ENCODE data around the gene NEU1. TPM values are rescaled to one million over a fixed set of nuclear protein-coding genes. Genes with fewer than 3 reads are reported as not detected.

NEU1 gene
- total RNA-seq, 1 donor = 19.4 TPM

DNA sequence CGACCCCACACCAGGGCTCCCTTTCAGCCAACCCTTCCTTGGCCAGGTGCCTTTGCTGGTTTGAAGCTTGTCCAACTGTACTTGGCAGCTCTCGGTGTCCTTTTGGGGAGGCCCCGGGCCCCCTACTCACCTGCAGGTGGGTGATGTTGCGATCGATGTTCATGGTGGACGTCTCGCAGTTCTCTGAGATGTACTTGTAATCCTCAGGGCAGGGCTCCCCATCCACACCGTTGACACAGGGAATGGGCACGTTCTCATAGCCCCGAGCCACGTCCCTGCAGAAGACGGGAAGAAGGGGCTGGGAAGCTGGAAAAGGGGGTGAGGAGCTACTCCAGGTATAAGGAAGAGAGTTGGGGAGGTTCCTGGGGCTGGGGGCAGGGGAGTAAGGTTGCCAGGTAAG is 21.1 kb upstream of the NEU1 start:
- H3K9me3 ChIP-seq (ENCODE audit: low read depth, low read length) = no peaks in the 10 kb centered on the region
- H3K27me3 ChIP-seq (ENCODE audit: insufficient read depth, low read length) = no peaks in the 10 kb centered on the region
- no peak overlapping the region for H3K4me3 ChIP-seq (ENCODE audit: low read length)
- no peaks in the 10 kb centered on the region for H3K4me1 ChIP-seq (ENCODE audit: insufficient read depth, low read length)

DNA sequence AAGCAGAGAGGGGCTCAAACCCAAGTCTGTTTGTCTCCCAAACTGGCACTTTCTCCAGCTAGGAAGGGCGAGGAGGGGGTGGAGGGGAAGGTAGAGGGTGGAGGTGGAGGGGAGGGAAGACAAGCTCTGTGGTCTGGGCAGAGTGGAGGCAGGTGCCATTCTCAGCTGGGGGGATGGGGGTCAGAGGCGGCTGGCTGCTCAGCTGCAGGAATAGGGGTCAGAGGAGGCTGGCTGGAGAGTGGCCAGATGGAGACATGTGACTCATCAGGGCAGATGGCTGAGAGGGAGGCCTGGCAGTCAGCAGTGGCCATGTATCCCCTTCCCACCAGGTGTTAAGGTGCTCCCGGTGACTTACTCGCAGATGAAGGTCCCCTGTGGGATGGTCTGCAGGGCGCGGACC is 19.7 kb upstream of the NEU1 start:
- no peaks in the 10 kb centered on the region for H3K9me3 ChIP-seq (ENCODE audit: low read depth, low read length)
- no peaks in the 10 kb centered on the region for H3K4me1 ChIP-seq (ENCODE audit: insufficient read depth, low read length)
- H3K27me3 ChIP-seq (ENCODE audit: insufficient read depth, low read length) = no peaks in the 10 kb centered on the region
- H3K4me3 ChIP-seq (ENCODE audit: low read length) = no peak overlapping the region

DNA sequence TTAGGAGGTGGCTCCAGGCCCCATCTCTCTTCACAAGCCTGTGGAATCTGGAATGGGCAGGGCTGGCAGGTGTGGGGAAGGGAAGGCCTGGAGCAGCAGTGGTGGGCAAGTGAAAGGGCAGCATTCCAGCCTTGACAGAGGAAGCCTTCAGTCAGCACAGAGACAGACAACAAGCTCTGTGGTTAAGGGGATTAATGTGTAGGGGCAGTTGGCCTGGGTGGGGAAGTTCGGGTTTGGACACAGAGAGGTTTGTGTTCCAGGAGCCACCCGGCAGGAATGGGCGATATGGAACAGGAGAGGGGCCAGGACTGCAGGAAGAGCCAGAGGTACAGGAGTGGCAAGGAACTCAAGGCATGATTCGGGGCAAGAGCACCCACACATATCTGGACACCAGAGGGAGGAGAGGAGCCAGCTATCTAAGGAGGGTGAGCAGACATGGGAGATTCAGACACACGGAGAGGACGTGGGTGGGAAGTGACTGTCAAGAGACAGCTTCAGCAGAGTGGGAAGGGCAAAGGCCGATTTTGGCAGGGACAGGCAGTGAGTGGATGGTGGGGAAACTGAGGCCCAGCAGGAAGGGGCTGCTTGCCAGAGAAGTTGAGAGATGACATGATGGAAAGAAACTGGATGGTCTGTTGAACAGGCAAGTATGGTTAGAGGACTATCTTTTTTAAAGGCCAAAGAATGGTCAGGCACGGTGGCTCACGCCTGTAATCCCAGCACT is 18.7 kb upstream of the NEU1 start:
- no peak overlapping the region for H3K4me3 ChIP-seq (ENCODE audit: low read length)
- H3K27me3 ChIP-seq (ENCODE audit: insufficient read depth, low read length) = no peaks in the 10 kb centered on the region
- no peaks in the 10 kb centered on the region for H3K9me3 ChIP-seq (ENCODE audit: low read depth, low read length)
- no peaks in the 10 kb centered on the region for H3K4me1 ChIP-seq (ENCODE audit: insufficient read depth, low read length)

DNA sequence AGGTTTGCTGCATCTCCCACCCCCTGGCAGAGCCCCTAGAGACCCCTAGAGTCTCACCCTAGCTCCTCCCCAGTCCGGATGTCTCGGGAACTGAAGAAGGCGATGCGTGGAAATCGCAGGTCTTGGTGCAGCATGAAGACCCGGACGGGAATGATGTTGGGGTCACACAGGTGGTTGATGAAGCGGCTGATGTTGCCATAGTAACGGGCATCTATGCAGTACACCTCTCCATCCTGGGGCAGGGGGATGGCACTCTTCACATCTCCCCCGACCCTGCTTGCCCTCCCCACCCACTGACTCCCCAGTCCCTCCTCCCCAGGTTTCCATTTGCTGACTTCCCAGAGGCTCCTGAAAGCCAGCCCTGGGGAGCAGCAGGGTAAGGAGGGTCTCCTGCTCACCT is 18.0 kb upstream of the NEU1 start:
- no peak overlapping the region for H3K4me3 ChIP-seq (ENCODE audit: low read length)
- H3K27me3 ChIP-seq (ENCODE audit: insufficient read depth, low read length) = no peaks in the 10 kb centered on the region
- H3K9me3 ChIP-seq (ENCODE audit: low read depth, low read length) = no peaks in the 10 kb centered on the region
- H3K4me1 ChIP-seq (ENCODE audit: insufficient read depth, low read length) = no peaks in the 10 kb centered on the region

DNA sequence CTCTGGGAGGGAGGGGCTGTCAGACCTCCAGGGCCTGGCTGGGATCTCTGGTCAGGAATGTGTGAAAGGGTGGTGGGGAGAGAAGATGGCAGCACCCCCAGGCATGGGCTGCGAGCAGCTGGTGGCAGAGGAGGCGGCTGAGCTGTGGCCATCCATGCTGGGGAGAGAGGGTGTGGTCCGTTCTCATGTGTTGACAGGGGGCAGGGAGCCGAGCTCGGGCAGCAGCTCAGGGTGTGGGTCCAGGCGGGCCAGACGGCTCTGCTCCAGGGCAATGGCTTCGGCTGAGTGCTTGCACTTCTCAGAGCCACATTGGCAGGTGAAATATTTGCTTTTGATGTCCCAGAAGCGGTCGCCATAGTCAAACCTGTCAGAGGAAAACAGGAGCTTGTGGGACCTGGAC is 17.3 kb upstream of the NEU1 start:
- H3K4me3 ChIP-seq (ENCODE audit: low read length) = no peak overlapping the region

DNA sequence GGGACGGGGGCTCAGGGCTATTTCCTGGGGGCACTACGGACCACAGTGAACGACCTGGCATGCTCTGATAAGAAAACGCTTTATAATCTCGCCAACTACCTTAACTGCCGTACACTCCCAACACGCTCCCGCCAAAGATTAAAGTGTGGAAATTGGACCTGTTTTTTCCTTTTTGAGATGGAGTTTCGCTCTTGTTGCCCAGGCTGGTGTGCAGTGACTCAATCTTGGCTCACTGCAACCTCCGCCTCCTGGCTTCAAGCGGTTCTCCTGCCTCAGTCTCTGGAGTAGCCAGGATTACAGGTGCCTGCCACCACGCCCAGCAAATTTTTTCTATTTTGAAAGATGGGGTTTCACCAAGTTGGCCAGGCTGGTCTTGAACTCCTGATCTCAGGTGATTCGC is 16.5 kb upstream of the NEU1 start:
- no peaks in the 10 kb centered on the region for H3K4me1 ChIP-seq (ENCODE audit: insufficient read depth, low read length)
- no peaks in the 10 kb centered on the region for H3K27me3 ChIP-seq (ENCODE audit: insufficient read depth, low read length)
- no peaks in the 10 kb centered on the region for H3K9me3 ChIP-seq (ENCODE audit: low read depth, low read length)
- no peak overlapping the region for H3K4me3 ChIP-seq (ENCODE audit: low read length)

More for the DNA sequence above, 17.3 kb upstream of the NEU1 start:
- Histone ChIP-seq H3K27me3 (ENCODE audit: insufficient read depth, low read length) (no peaks in the 10 kb centered on the region), H3K4me1 (ENCODE audit: insufficient read depth, low read length) (no peaks in the 10 kb centered on the region), H3K9me3 (ENCODE audit: low read depth, low read length) (no peaks in the 10 kb centered on the region)

DNA sequence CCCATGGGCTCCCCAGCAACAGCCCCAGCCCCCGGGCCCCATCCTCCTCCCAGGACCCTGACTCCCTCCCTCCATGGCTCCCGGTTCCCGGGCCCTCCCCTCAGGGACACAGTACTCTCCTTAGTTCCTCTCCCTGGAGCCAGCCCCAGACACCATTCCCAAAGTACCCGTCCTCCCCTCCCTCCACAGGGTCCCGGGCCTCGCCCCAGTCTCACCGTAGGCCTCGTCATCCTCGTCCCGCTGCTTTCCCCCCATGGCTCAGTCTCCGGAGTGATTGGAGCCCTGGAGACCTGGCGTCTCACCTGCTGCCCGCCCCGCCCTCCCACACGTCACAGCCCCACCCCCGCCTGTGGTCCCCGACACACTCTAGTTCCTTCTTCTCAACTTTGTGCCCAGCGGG is 16.1 kb upstream of the NEU1 start, which contains the start of gene SLC44A4:
Gene SLC44A4, minus strand, starts transcription at position 272 of the 400 bp plus-strand sequence. Its CDS starts 17 bp downstream, at position 255.
- H3K27me3 ChIP-seq (ENCODE audit: insufficient read depth, low read length) = no peaks in the 10 kb centered on the region
- no peak within 1 kb of the TSS for H3K4me3 ChIP-seq (ENCODE audit: low read length)
- no peaks in the 10 kb centered on the region for H3K4me1 ChIP-seq (ENCODE audit: insufficient read depth, low read length)
- no peaks in the 10 kb centered on the region for H3K9me3 ChIP-seq (ENCODE audit: low read depth, low read length)

DNA sequence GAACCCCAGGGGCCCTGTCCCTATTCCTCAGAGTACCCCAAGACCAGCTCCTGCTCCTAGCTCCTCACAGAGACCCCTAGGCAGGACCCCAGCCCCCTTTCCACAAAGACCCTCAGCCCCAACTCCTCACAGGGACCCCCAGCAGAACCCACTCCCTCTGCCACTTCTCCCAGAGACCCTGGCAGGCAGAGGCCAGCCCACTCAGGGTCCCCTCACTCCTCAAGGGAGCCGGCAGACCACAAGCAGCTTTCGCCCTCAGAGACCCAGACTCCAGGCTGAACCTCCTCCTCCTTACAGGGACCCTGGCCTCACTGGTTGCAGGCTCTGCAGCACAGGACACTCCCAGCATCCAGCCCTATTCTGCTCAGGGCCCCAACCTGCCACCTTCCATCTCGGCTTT is 15.6 kb upstream of the NEU1 start:
- Histone ChIP-seq H3K9me3 (ENCODE audit: low read depth, low read length) (no peaks in the 10 kb centered on the region), H3K27me3 (ENCODE audit: insufficient read depth, low read length) (no peaks in the 10 kb centered on the region), H3K4me3 (ENCODE audit: low read length) (no peak overlapping the region), H3K4me1 (ENCODE audit: insufficient read depth, low read length) (no peaks in the 10 kb centered on the region)

DNA sequence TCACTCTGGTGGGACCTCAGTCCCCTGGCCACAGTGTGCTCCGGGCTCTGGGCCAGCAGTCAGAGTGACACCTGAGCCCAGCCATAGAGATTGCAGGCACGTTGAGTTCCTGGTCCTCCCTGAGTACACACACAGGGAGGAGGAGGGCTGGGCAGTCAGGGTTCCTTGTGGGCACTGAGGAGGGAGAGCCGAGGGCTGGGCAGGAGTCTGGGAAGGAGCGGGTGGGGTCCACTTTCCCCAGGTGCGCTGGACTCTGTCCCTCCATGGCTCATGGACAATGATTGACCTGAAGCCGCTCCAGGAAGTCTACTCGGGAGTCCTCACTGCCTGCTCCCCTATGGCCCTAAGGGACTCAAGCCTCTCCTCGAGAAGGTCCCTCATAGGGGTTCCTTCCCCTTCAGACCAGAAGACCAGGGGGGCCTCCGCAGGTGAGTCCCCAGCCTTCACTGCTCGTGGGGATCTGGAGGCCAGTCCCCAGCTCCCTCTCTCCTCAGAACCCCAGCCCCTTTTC is 15.1 kb upstream of the NEU1 start:
- H3K4me1 ChIP-seq (ENCODE audit: insufficient read depth, low read length) = no peaks in the 10 kb centered on the region
- no peak overlapping the region for H3K4me3 ChIP-seq (ENCODE audit: low read length)
- no peaks in the 10 kb centered on the region for H3K9me3 ChIP-seq (ENCODE audit: low read depth, low read length)
- no peaks in the 10 kb centered on the region for H3K27me3 ChIP-seq (ENCODE audit: insufficient read depth, low read length)

DNA sequence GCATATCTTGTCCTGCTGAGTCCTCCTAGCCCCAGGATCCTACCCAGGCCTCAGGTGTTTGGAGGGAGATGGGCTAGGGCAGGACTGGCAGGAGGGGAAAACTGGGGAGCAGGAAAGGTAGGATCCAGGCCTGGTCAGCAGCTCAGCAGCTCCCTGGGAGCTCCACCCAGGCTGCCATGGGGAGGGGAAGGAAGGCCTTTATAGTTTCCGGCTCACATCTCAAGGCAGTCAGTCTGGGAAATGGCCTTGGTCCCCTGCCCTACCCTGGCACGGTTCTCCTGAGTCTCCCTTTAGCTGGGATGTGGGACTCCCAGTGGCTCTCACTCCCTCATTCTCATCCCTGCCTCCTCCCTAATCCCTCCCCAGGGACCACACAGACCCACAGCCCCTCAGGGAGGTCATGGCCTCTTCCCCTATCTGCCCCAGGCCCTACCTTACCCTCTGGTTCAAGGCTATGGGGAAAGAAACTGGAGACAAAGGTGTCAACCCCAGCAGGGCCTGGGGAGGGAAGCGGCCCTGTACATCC is 14.6 kb upstream of the NEU1 start:
- no peaks in the 10 kb centered on the region for H3K4me1 ChIP-seq (ENCODE audit: insufficient read depth, low read length)

DNA sequence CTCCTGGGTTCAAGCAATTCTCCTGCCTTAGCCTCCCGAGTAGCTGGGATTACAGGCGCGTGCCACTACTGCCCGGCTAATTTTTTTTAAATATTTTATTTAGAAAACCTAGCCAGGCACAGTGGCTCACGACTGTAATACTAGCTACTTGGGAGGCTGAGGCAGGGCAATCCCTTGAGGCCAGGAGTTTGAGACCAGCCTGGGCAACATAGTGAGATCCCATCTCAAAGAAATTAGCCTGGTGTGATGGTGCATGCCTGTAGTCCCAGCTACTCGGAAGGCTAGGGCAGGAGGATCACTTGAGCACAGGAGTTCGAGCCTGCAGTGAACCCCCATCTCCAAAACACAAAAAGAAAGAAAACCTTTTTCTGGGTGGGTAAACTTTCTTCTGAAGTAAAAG is 13.7 kb upstream of the NEU1 start:
- H3K9me3 ChIP-seq (ENCODE audit: low read depth, low read length) = no peaks in the 10 kb centered on the region
- no peak overlapping the region for H3K4me3 ChIP-seq (ENCODE audit: low read length)
- no peaks in the 10 kb centered on the region for H3K4me1 ChIP-seq (ENCODE audit: insufficient read depth, low read length)
- no peaks in the 10 kb centered on the region for H3K27me3 ChIP-seq (ENCODE audit: insufficient read depth, low read length)

More for the DNA sequence above, 14.6 kb upstream of the NEU1 start:
- Histone ChIP-seq H3K4me3 (ENCODE audit: low read length) (no peak overlapping the region), H3K27me3 (ENCODE audit: insufficient read depth, low read length) (no peaks in the 10 kb centered on the region), H3K9me3 (ENCODE audit: low read depth, low read length) (no peaks in the 10 kb centered on the region)

DNA sequence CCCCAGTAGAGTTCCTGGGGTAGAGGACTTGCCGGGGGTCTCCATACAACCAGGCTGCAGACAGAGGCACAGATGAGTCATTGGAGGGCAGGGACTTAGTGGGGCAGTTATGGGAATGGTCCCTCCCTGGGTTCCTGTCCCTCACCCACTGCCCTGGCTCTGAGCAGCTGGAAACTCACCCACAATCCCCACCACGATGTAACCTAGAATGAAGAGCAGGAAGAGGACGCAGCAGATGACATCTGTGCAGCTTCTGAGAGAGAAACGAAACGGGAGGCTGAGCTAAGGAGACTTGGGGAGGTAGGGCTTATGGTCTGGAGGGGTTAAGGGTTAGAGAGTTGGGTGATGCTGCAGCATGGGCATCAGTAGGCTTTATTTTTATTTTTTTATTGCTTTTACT is 13.3 kb upstream of the NEU1 start:
- Histone ChIP-seq H3K4me3 (ENCODE audit: low read length) (no peak overlapping the region), H3K4me1 (ENCODE audit: insufficient read depth, low read length) (no peaks in the 10 kb centered on the region)

DNA sequence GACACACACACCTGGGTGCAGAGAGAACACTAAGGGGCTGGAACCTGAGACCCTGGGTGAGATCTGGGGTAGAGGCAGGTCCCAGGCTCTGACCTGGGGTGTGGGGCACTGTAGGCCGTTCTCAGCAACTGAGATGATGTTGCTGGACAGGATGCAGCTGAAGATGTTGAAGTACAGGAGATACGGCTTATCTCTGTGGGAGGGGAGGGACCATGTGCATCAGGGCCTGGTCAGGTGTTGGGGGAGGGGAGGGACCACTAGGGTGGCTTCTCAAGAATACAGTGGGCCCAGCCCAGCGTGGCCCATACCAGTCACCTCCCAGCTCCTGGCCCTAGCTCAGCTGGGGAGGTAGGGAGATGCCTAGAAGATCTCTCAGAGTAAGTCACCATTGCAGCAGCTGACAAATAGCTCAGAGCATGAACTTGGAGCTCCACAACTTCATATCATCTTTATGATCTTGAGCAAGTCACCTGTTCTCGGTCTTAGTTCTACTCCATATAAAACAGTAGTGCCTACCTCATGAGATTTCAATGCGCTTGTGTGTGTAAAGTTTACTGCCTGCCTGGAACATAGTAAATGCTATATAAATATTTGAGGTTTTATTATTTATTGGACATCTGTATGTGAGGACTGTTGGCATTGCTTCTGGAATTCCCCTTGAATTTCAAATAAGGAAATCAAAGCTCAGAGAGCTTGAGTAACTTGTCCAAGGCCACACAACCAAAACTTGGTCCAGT is 12.4 kb upstream of the NEU1 start:
- no peaks in the 10 kb centered on the region for H3K9me3 ChIP-seq (ENCODE audit: low read depth, low read length)
- no peaks in the 10 kb centered on the region for H3K4me1 ChIP-seq (ENCODE audit: insufficient read depth, low read length)
- no peak overlapping the region for H3K4me3 ChIP-seq (ENCODE audit: low read length)
- H3K27me3 ChIP-seq (ENCODE audit: insufficient read depth, low read length) = no peaks in the 10 kb centered on the region

More for the DNA sequence above, 13.3 kb upstream of the NEU1 start:
- H3K27me3 ChIP-seq (ENCODE audit: insufficient read depth, low read length) = no peaks in the 10 kb centered on the region
- H3K9me3 ChIP-seq (ENCODE audit: low read depth, low read length) = no peaks in the 10 kb centered on the region

DNA sequence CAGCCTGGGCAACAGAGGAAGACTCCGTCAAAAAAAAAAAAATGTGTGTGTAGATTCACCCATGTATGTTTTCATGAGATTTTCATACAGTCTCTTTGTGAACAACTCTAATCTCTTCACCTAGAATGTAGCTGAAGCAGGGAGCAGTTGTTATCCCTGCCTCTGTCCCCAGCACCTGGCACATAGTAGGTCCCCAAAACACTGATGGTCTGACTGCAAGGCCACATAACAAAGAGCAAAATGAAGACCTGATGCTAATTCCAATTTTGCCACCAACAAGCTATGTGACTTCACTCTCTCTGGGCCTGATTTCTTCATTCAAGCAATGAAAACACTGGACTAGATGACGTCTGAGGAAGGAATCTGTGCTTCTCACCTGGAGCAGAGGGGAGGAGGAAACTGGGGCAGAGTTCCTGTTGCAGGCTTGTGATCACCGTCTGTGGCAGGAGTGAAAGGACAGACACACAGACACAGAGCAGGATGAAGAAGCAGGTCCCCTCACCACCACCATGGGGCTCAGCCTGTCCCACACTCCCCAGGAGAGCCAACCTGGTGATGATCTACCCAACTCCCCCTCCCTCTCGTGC is 11.6 kb upstream of the NEU1 start:
- Histone ChIP-seq H3K27me3 (ENCODE audit: insufficient read depth, low read length) (no peaks in the 10 kb centered on the region), H3K9me3 (ENCODE audit: low read depth, low read length) (no peaks in the 10 kb centered on the region), H3K4me3 (ENCODE audit: low read length) (no peak overlapping the region), H3K4me1 (ENCODE audit: insufficient read depth, low read length) (no peaks in the 10 kb centered on the region)

DNA sequence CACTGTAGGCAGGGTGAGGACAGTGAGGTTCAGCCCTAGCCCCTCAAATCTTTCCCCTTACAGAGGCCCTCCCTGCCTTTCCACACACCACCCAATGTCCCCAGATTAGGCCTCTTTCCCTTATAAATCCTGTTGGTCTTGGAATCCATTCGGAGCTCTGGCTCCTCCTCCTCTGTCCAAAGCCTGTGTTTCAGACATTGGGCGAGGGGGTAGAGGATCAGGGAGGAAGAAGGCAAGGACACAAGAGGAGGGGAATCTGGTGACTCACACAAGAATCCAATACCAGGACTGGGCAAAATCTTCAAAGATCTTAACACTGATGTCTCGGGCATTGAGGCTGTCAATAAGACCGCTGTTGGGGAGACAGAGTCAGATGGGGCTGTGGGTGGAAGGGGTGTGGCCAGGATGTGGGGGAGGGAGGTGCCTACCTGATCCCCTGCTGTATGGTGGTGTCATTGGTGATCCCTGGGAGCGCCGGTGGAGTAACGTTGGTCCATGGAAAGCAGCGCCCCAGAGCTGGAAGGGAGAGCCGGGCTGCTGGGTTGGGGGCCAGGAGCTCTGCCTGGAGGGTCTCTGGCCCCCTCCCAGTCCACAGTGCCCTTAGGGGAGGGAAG is 8.5 kb upstream of the NEU1 start:
- H3K4me1 ChIP-seq (ENCODE audit: insufficient read depth, low read length) = no peaks in the 10 kb centered on the region
- no peak overlapping the region for H3K4me3 ChIP-seq (ENCODE audit: low read length)
- H3K9me3 ChIP-seq (ENCODE audit: low read depth, low read length) = no peaks in the 10 kb centered on the region
- no peaks in the 10 kb centered on the region for H3K27me3 ChIP-seq (ENCODE audit: insufficient read depth, low read length)
